GM18867 (cell line): Measurements from ENCODE around the gene KCNMA1.

Experiments
- ATAC-seq: cut with Tn5 transposase; IDR thresholded peaks from one replicate; pipeline ENCODE4 v1.9.1; 2021; ENCODE audit warnings: mild to moderate bottlenecking, moderate library complexity; ENCODE audit not compliant: unreplicated experiment

Gene KCNMA1

GRCh38 chr10:76946270-76946669 is 691.3 kb downstream of the KCNMA1 start:
- no peak for ATAC-seq

GRCh38 chr10:76945166-76945565 is 692.4 kb downstream of the KCNMA1 start:
- no peak for ATAC-seq

- no peak for ATAC-seq
Measured at GRCh38 chr10:76944640-76945039, 693.0 kb downstream of the KCNMA1 start.

GRCh38 chr10:76942628-76943416 is 694.8 kb downstream of the KCNMA1 start:
- ATAC-seq = no peak

GRCh38 chr10:76939933-76940468 is 697.6 kb downstream of the KCNMA1 start:
- ATAC-seq = no peak

- no peak for ATAC-seq
Measured at GRCh38 chr10:76937181-76937600, 700.4 kb downstream of the KCNMA1 start.

- ATAC-seq = no peak
Measured at GRCh38 chr10:76935941-76936613, 701.5 kb downstream of the KCNMA1 start.

- no peak for ATAC-seq
Measured at GRCh38 chr10:76928565-76928964, 709.0 kb downstream of the KCNMA1 start.

- ATAC-seq = no peak
Measured at GRCh38 chr10:76925636-76926405, 711.8 kb downstream of the KCNMA1 start.

- no peak for ATAC-seq
Measured at GRCh38 chr10:76922666-76923065, 714.9 kb downstream of the KCNMA1 start.

GRCh38 chr10:76921383-76922010 is 716.1 kb downstream of the KCNMA1 start:
- no peak for ATAC-seq

- ATAC-seq = no peak
Measured at GRCh38 chr10:76920581-76920980, 717.0 kb downstream of the KCNMA1 start.

- ATAC-seq = no peak
Measured at GRCh38 chr10:76918106-76918505, 719.5 kb downstream of the KCNMA1 start.

GRCh38 chr10:76917071-76917470 is 720.5 kb downstream of the KCNMA1 start:
- ATAC-seq = no peak

- no peak for ATAC-seq
Measured at GRCh38 chr10:76916536-76916935, 721.1 kb downstream of the KCNMA1 start.

GRCh38 chr10:76915316-76915715 is 722.3 kb downstream of the KCNMA1 start:
- no peak for ATAC-seq

GRCh38 chr10:76911184-76911583 is 726.4 kb downstream of the KCNMA1 start:
- no peak for ATAC-seq

- ATAC-seq = no peak
Measured at GRCh38 chr10:76910184-76910962, 727.2 kb downstream of the KCNMA1 start.

GRCh38 chr10:76906256-76906655 is 731.4 kb downstream of the KCNMA1 start:
- ATAC-seq = no peak

- no peak for ATAC-seq
Measured at GRCh38 chr10:76905251-76905650, 732.4 kb downstream of the KCNMA1 start.
